ENCODE data around the gene EXOC4.
"Not testable (repeated sequence)": the region's sequence is repeated elsewhere in the genome, so short reads cannot be mapped to it uniquely, and the experiment has no call there.

The EXOC4 gene

DNA sequence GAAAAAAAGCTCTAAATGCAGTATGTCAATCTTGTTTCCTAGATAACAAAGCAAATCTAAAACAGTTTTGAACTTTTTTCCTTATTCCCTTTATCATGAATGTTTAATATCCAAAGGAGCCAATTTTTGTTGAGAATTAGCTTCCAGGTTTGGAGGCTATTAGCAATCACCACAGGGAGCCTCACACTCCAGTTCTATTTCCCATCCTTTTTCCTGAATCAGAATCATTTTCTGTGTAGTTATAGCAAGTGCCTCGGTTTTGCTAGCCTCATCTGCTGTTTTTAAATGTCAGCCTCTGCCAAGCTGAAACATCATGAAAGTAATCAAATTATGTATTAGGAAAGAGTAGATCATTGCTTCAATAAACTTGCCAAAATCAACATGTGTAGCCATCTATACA, 516.8 kb downstream of the EXOC4 start:
- H3K9me3 ChIP-seq (ENCODE audit: control insufficient read depth in 2 of 2, low read length in 2 of 2): no peaks in the 10 kb centered on the region
- no peak overlapping the region for H3K27ac ChIP-seq (ENCODE audit: low read depth in 2 of 2, low read length in 2 of 2)
- no peaks in the 10 kb centered on the region for H3K27me3 ChIP-seq (ENCODE audit: control insufficient read depth in 2 of 2, insufficient read depth in 2 of 2, low read length in 2 of 2)
- no peak overlapping the region for H3K9ac ChIP-seq (ENCODE audit: low read depth in 1 of 2, low read length in 2 of 2)
- no peaks in the 10 kb centered on the region for H3K4me1 ChIP-seq (ENCODE audit: control insufficient read depth in 2 of 2, insufficient read depth in 2 of 2, low read length in 2 of 2)
- no peak overlapping the region for H3K4me3 ChIP-seq (ENCODE audit: low read length in 2 of 2)
- no peaks in the 10 kb centered on the region for H3K36me3 ChIP-seq (ENCODE audit: control insufficient read depth in 2 of 2, insufficient read depth in 2 of 2, low read length in 2 of 2)

DNA sequence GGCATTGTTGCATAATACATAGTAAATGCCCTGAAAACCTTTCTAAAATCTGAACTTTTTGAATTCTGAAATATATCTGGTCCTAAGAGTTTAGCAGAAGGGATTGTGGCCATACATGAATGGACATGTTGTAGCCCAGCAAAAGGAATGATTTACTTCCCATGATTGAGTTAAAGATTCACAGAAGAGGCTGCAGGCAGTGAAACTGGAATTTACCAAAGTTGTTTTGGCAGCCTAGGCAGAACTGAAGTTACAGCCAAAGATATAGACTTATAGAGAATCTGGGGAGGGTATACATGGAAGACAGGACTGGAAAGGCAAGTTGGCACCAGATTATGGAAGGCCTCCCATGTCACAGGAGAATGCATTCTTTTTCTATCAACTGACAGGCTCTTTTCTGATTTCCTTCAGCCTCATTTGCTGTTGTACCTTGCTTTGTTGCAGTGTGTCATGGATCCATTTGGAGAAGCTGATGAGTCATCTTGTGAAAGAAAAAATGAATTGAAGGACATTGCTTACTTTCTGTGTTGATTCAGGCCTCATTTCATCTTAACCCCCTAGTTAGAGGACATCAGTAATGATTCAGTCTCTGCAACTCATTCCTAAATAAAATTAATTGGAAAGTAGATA, 518.1 kb downstream of the EXOC4 start:
- no peaks in the 10 kb centered on the region for H3K9me3 ChIP-seq (ENCODE audit: control insufficient read depth in 2 of 2, low read length in 2 of 2)
- no peaks in the 10 kb centered on the region for H3K27me3 ChIP-seq (ENCODE audit: control insufficient read depth in 2 of 2, insufficient read depth in 2 of 2, low read length in 2 of 2)
- H3K4me3 ChIP-seq (ENCODE audit: low read length in 2 of 2): no peak overlapping the region
- H3K27ac ChIP-seq (ENCODE audit: low read depth in 2 of 2, low read length in 2 of 2): no peak overlapping the region
- no peaks in the 10 kb centered on the region for H3K4me1 ChIP-seq (ENCODE audit: control insufficient read depth in 2 of 2, insufficient read depth in 2 of 2, low read length in 2 of 2)
- H3K36me3 ChIP-seq (ENCODE audit: control insufficient read depth in 2 of 2, insufficient read depth in 2 of 2, low read length in 2 of 2): no peaks in the 10 kb centered on the region
- no peak overlapping the region for H3K9ac ChIP-seq (ENCODE audit: low read depth in 1 of 2, low read length in 2 of 2)

DNA sequence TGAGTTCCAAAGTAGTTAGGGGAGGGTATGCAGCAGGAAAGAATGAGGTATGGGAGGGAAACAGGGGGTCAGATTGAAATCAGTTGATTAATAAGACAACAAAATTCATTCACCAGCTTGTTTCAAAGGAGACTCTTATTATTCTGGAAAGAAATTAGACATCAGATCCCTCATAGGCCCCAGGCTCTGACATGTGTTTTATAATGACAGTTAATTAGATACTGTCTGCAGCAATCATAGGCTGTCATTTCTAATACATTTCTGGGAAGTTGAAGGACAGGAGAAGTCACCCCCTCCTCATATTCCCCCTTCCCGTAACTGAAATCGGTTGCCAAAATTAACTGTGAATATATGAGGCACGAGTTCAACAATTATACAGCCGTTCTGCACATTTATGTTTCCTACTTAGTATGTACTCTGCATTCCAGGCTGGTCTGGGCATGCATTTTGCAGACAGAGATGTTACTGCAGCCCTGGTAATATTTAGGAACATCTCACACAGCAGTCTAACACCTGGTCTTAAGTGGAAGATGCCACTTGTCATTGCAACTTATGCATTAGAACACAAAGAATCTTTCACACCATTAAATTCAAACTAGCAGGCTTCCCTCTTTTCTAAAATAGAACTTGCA, 519.0 kb downstream of the EXOC4 start:
- Histone ChIP-seq H3K36me3 (ENCODE audit: control insufficient read depth in 2 of 2, insufficient read depth in 2 of 2, low read length in 2 of 2) (no peaks in the 10 kb centered on the region), H3K27ac (ENCODE audit: low read depth in 2 of 2, low read length in 2 of 2) (no peak overlapping the region), H3K9ac (ENCODE audit: low read depth in 1 of 2, low read length in 2 of 2) (no peak overlapping the region), H3K27me3 (ENCODE audit: control insufficient read depth in 2 of 2, insufficient read depth in 2 of 2, low read length in 2 of 2) (no peaks in the 10 kb centered on the region), H3K9me3 (ENCODE audit: control insufficient read depth in 2 of 2, low read length in 2 of 2) (no peaks in the 10 kb centered on the region), H3K4me1 (ENCODE audit: control insufficient read depth in 2 of 2, insufficient read depth in 2 of 2, low read length in 2 of 2) (no peaks in the 10 kb centered on the region), H3K4me3 (ENCODE audit: low read length in 2 of 2) (no peak overlapping the region)

DNA sequence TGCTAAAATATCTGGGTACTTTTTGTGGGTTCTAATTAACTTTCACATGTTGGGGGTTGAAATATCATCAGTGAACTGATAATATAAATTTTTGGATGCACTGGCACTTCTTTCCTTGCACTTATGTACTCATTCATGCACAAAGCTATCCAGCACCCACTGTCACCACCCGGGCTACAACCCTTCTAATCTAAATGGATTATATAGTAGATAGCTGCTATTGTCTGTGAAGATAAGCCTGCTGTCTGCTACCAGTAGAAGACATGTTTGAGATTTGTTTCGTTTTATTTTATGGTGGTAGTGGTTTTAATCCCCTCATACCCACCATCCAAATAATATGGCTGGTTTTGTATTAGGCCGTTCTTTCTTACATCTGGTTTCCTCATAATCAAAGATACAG, 520.7 kb downstream of the EXOC4 start:
- Histone ChIP-seq H3K27me3 (ENCODE audit: control insufficient read depth in 2 of 2, insufficient read depth in 2 of 2, low read length in 2 of 2) (no peaks in the 10 kb centered on the region), H3K9me3 (ENCODE audit: control insufficient read depth in 2 of 2, low read length in 2 of 2) (no peaks in the 10 kb centered on the region), H3K36me3 (ENCODE audit: control insufficient read depth in 2 of 2, insufficient read depth in 2 of 2, low read length in 2 of 2) (no peaks in the 10 kb centered on the region), H3K9ac (ENCODE audit: low read depth in 1 of 2, low read length in 2 of 2) (no peak overlapping the region), H3K4me3 (ENCODE audit: low read length in 2 of 2) (no peak overlapping the region), H3K27ac (ENCODE audit: low read depth in 2 of 2, low read length in 2 of 2) (no peak overlapping the region), H3K4me1 (ENCODE audit: control insufficient read depth in 2 of 2, insufficient read depth in 2 of 2, low read length in 2 of 2) (no peaks in the 10 kb centered on the region)

DNA sequence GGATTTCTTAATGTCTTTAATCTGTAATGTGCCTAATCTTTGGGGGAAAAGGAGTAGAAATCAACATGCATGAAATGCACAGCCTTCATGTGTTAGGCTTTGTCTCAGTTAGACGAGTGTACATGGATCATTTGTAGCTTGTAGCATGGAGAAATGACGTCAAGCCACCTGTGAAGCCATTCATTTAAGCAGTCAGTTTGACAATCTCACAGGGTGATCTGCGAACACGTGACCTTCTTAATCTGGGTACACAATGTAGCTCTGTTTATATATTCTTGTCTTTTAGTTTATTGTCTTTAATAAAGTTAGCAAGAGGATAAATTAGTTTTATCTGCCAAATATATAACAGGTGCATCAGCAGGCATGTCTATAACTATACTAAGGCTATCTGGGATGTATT, 522.3 kb downstream of the EXOC4 start:
- Histone ChIP-seq H3K9ac (ENCODE audit: low read depth in 1 of 2, low read length in 2 of 2) (no peak overlapping the region), H3K4me3 (ENCODE audit: low read length in 2 of 2) (no peak overlapping the region), H3K9me3 (ENCODE audit: control insufficient read depth in 2 of 2, low read length in 2 of 2) (no peaks in the 10 kb centered on the region), H3K27ac (ENCODE audit: low read depth in 2 of 2, low read length in 2 of 2) (no peak overlapping the region), H3K4me1 (ENCODE audit: control insufficient read depth in 2 of 2, insufficient read depth in 2 of 2, low read length in 2 of 2) (no peaks in the 10 kb centered on the region), H3K36me3 (ENCODE audit: control insufficient read depth in 2 of 2, insufficient read depth in 2 of 2, low read length in 2 of 2) (no peaks in the 10 kb centered on the region), H3K27me3 (ENCODE audit: control insufficient read depth in 2 of 2, insufficient read depth in 2 of 2, low read length in 2 of 2) (no peaks in the 10 kb centered on the region)

DNA sequence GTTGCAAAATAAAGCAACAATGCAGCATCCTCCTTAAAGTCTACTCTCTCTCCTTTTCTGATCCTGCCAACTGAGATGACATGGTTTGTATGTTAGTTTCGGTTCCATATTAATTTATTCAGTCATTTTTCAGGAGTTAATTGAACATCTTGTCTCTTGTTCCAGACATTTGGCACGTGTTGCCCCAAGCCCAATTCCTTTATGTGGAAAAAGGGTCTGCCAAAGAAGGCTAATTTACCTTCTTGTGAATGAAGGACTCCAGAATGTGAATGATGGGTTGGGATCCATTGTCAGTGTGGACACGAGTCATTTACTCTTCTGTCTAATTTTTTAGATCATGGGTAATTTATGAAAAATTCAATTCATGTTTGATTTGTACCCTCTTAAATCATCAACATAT, 523.4 kb downstream of the EXOC4 start:
- no peaks in the 10 kb centered on the region for H3K4me1 ChIP-seq (ENCODE audit: control insufficient read depth in 2 of 2, insufficient read depth in 2 of 2, low read length in 2 of 2)
- H3K27me3 ChIP-seq (ENCODE audit: control insufficient read depth in 2 of 2, insufficient read depth in 2 of 2, low read length in 2 of 2): no peaks in the 10 kb centered on the region
- H3K9ac ChIP-seq (ENCODE audit: low read depth in 1 of 2, low read length in 2 of 2): no peak overlapping the region
- no peaks in the 10 kb centered on the region for H3K36me3 ChIP-seq (ENCODE audit: control insufficient read depth in 2 of 2, insufficient read depth in 2 of 2, low read length in 2 of 2)
- H3K4me3 ChIP-seq (ENCODE audit: low read length in 2 of 2): no peak overlapping the region
- no peaks in the 10 kb centered on the region for H3K9me3 ChIP-seq (ENCODE audit: control insufficient read depth in 2 of 2, low read length in 2 of 2)
- H3K27ac ChIP-seq (ENCODE audit: low read depth in 2 of 2, low read length in 2 of 2): no peak overlapping the region

DNA sequence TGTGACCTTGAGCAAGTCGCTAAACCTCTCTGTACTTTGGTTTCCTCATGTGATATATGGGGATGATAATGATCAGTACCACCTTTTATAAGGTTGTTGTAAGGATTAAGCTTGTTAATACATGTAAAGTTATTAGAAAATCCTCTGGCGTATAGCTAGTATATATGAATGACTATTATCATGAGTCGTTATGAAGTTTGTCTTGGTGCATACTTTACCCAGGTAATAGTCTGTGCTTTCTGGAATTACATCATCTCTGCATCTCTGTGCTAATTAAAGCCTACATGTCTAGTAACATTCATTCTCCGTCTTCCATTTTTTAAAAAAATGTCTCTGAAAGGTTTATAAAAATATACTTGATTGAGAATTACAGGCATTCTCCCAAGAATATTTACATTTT, 524.8 kb downstream of the EXOC4 start:
- Histone ChIP-seq H3K4me3 (ENCODE audit: low read length in 2 of 2) (no peak overlapping the region), H3K36me3 (ENCODE audit: control insufficient read depth in 2 of 2, insufficient read depth in 2 of 2, low read length in 2 of 2) (no peaks in the 10 kb centered on the region)

DNA sequence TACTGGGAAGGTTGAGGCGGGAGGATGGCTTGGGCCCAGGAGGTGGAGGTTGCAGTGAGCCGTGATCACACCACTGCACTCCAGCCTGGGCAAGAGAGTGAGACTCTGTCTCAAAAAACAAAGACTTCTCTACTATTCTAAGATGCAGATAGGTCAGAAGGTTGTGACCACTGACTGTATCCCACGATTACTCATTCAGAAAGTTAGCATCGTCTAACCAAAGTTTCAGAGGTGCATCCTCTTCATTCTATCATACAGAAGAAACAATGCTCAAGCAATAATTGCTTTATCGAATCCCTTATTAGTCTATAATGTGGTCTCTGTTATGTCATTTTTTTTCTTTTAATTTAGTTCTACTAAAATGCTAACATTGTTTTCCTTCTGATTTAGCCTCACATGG, 525.6 kb downstream of the EXOC4 start:
- Histone ChIP-seq H3K4me3 (ENCODE audit: low read length in 2 of 2) (no peak overlapping the region), H3K27ac (ENCODE audit: low read depth in 2 of 2, low read length in 2 of 2) (no peak overlapping the region), H3K9ac (ENCODE audit: low read depth in 1 of 2, low read length in 2 of 2) (no peak overlapping the region), H3K36me3 (ENCODE audit: control insufficient read depth in 2 of 2, insufficient read depth in 2 of 2, low read length in 2 of 2) (no peaks in the 10 kb centered on the region), H3K4me1 (ENCODE audit: control insufficient read depth in 2 of 2, insufficient read depth in 2 of 2, low read length in 2 of 2) (no peaks in the 10 kb centered on the region), H3K27me3 (ENCODE audit: control insufficient read depth in 2 of 2, insufficient read depth in 2 of 2, low read length in 2 of 2) (no peaks in the 10 kb centered on the region), H3K9me3 (ENCODE audit: control insufficient read depth in 2 of 2, low read length in 2 of 2) (no peaks in the 10 kb centered on the region)

More for the DNA sequence above, 524.8 kb downstream of the EXOC4 start:
- no peaks in the 10 kb centered on the region for H3K27me3 ChIP-seq (ENCODE audit: control insufficient read depth in 2 of 2, insufficient read depth in 2 of 2, low read length in 2 of 2)
- no peaks in the 10 kb centered on the region for H3K4me1 ChIP-seq (ENCODE audit: control insufficient read depth in 2 of 2, insufficient read depth in 2 of 2, low read length in 2 of 2)
- H3K9me3 ChIP-seq (ENCODE audit: control insufficient read depth in 2 of 2, low read length in 2 of 2): no peaks in the 10 kb centered on the region
- no peak overlapping the region for H3K9ac ChIP-seq (ENCODE audit: low read depth in 1 of 2, low read length in 2 of 2)
- no peak overlapping the region for H3K27ac ChIP-seq (ENCODE audit: low read depth in 2 of 2, low read length in 2 of 2)

DNA sequence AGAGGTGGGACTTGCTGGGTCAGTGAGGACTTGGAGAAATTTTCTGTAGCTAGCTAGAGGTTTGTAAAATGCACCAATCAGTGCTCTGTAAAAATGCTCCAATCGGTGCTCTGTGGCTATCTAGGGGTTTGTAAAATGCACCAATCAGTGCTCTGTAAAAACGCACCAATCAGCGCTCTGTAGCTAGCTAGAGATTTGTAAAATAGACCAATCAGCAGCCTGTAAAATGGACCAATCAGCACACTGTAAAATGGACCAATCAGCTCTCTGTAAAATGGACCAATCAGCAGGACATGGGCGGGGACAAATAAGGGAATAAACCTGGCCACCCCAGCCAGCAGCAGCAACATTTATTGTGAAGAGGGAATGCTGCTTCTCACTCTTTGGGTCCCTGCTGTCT, 526.7 kb downstream of the EXOC4 start:
- not testable (repeated sequence) for H3K9me3 ChIP-seq (ENCODE audit: control insufficient read depth in 2 of 2, low read length in 2 of 2); H3K9ac ChIP-seq (ENCODE audit: low read depth in 1 of 2, low read length in 2 of 2); H3K27ac ChIP-seq (ENCODE audit: low read depth in 2 of 2, low read length in 2 of 2); H3K4me1 ChIP-seq (ENCODE audit: control insufficient read depth in 2 of 2, insufficient read depth in 2 of 2, low read length in 2 of 2); H3K36me3 ChIP-seq (ENCODE audit: control insufficient read depth in 2 of 2, insufficient read depth in 2 of 2, low read length in 2 of 2); H3K27me3 ChIP-seq (ENCODE audit: control insufficient read depth in 2 of 2, insufficient read depth in 2 of 2, low read length in 2 of 2); H3K4me3 ChIP-seq (ENCODE audit: low read length in 2 of 2)

DNA sequence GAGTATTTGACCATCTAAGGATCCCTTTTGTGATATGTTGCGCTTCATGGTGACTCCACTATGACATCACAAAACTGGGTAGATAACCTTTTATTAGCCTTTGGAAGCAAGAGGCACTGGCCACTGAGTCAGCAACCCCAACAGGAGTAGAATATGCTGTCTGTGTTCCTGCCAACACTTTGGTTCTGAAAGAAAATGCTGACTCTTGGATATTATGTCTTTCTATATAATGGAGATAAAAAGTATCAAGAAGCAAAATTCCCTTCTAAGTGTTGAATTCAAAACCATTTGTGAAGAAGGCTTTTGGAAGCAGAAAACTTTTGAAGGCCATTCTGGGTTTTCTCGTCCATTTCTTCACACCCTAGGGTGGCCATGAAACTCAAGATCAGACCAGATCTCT, 528.0 kb downstream of the EXOC4 start:
- Histone ChIP-seq H3K27ac (ENCODE audit: low read depth in 2 of 2, low read length in 2 of 2) (no peak overlapping the region), H3K27me3 (ENCODE audit: control insufficient read depth in 2 of 2, insufficient read depth in 2 of 2, low read length in 2 of 2) (no peaks in the 10 kb centered on the region), H3K9ac (ENCODE audit: low read depth in 1 of 2, low read length in 2 of 2) (no peak overlapping the region), H3K36me3 (ENCODE audit: control insufficient read depth in 2 of 2, insufficient read depth in 2 of 2, low read length in 2 of 2) (no peaks in the 10 kb centered on the region), H3K4me1 (ENCODE audit: control insufficient read depth in 2 of 2, insufficient read depth in 2 of 2, low read length in 2 of 2) (no peaks in the 10 kb centered on the region), H3K4me3 (ENCODE audit: low read length in 2 of 2) (no peak overlapping the region), H3K9me3 (ENCODE audit: control insufficient read depth in 2 of 2, low read length in 2 of 2) (no peaks in the 10 kb centered on the region)
